ENCODE measurements around the gene RAP1GAP. TPM values are rescaled to one million over a fixed set of nuclear protein-coding genes. Genes with fewer than 3 reads are reported as not detected.

Gene RAP1GAP
- total and polyA plus RNA-seq, 4 donors = 8.6 to 23.1 (median 11.3) TPM

DNA sequence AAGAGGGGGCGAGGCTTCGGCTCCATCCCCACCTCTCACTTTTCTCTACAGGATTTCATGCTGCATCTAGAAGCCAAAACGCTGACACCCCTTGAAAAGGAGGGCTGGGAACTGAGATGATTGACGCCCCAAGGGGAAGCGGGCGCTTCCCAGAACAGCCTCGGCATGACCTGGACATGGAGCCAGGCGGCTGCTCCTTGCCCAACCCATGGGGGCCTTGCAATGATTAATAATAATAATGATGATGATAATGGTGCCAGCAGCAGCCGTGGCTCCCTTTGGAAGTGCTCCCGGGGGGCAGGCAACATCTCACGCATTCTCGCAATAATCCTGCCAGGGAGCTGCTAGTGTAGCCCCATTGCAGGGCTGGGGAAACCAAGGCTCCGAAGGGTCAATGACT lies 78.2 kb downstream of the RAP1GAP start:
- H3K27ac ChIP-seq (ENCODE audit: low read depth in 1 of 2, low read length in 2 of 2) = no peak overlapping the region
- H3K9ac ChIP-seq (ENCODE audit: low read depth in 1 of 2, low read length in 2 of 2) = no peak overlapping the region
- no peaks in the 10 kb centered on the region for H3K36me3 ChIP-seq (ENCODE audit: control insufficient read depth in 4 of 4, insufficient read depth in 3 of 4, low read depth in 1 of 4, low read length in 3 of 4)
- H3K4me1 ChIP-seq (ENCODE audit: control insufficient read depth in 4 of 4, insufficient read depth in 4 of 4, low read length in 3 of 4) = peaks cover 0 to 4% (median 0%) of the 10 kb centered on the region in 4 donors
- no peaks in the 10 kb centered on the region for H3K27me3 ChIP-seq (ENCODE audit: control insufficient read depth in 4 of 4, insufficient read depth in 4 of 4, low read length in 3 of 4)
- TF ChIP-seq YY1 (IDR thresholded peaks at IDR 0.05) (no peak), RAD21 (IDR thresholded peaks at IDR 0.05) (no peak), RXRA (IDR thresholded peaks at IDR 0.05) (no peak), HNF4A (conservative IDR thresholded peaks at IDR 0.05) (no peak), HNF4G (IDR thresholded peaks at IDR 0.05) (no peak), EGR1 (IDR thresholded peaks at IDR 0.05; ENCODE audit: low read depth in 2 of 2) (no peak), NR2F2 (IDR thresholded peaks at IDR 0.05) (no peak), FOXA1 (IDR thresholded peaks at IDR 0.05) (no peak), JUND (IDR thresholded peaks at IDR 0.05) (no peak)
- TF ChIP-seq, protein P1, sequence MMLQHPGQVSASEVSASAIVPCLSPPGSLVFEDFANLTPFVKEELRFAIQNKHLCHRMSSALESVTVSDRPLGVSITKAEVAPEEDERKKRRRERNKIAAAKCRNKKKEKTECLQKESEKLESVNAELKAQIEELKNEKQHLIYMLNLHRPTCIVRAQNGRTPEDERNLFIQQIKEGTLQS (IDR thresholded peaks at IDR 0.05) = no peak
- TF ChIP-seq, protein P2, sequence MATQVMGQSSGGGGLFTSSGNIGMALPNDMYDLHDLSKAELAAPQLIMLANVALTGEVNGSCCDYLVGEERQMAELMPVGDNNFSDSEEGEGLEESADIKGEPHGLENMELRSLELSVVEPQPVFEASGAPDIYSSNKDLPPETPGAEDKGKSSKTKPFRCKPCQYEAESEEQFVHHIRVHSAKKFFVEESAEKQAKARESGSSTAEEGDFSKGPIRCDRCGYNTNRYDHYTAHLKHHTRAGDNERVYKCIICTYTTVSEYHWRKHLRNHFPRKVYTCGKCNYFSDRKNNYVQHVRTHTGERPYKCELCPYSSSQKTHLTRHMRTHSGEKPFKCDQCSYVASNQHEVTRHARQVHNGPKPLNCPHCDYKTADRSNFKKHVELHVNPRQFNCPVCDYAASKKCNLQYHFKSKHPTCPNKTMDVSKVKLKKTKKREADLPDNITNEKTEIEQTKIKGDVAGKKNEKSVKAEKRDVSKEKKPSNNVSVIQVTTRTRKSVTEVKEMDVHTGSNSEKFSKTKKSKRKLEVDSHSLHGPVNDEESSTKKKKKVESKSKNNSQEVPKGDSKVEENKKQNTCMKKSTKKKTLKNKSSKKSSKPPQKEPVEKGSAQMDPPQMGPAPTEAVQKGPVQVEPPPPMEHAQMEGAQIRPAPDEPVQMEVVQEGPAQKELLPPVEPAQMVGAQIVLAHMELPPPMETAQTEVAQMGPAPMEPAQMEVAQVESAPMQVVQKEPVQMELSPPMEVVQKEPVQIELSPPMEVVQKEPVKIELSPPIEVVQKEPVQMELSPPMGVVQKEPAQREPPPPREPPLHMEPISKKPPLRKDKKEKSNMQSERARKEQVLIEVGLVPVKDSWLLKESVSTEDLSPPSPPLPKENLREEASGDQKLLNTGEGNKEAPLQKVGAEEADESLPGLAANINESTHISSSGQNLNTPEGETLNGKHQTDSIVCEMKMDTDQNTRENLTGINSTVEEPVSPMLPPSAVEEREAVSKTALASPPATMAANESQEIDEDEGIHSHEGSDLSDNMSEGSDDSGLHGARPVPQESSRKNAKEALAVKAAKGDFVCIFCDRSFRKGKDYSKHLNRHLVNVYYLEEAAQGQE (IDR thresholded peaks at IDR 0.05) = no peak
- TF ChIP-seq, protein P3, sequence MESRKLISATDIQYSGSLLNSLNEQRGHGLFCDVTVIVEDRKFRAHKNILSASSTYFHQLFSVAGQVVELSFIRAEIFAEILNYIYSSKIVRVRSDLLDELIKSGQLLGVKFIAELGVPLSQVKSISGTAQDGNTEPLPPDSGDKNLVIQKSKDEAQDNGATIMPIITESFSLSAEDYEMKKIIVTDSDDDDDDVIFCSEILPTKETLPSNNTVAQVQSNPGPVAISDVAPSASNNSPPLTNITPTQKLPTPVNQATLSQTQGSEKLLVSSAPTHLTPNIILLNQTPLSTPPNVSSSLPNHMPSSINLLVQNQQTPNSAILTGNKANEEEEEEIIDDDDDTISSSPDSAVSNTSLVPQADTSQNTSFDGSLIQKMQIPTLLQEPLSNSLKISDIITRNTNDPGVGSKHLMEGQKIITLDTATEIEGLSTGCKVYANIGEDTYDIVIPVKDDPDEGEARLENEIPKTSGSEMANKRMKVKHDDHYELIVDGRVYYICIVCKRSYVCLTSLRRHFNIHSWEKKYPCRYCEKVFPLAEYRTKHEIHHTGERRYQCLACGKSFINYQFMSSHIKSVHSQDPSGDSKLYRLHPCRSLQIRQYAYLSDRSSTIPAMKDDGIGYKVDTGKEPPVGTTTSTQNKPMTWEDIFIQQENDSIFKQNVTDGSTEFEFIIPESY (IDR thresholded peaks at IDR 0.05) = no peak
- no peaks in the 10 kb centered on the region for H3K9me3 ChIP-seq (ENCODE audit: control insufficient read depth in 4 of 4, low read length in 3 of 4)
- H3K4me3 ChIP-seq (ENCODE audit: low read depth in 1 of 3, low read length in 3 of 3) = no peak overlapping the region
- WGBS = 68% methylated on average over 13 of the region's 13 CpGs
- no peak for DNase-seq (ENCODE audit: low spot score)

DNA sequence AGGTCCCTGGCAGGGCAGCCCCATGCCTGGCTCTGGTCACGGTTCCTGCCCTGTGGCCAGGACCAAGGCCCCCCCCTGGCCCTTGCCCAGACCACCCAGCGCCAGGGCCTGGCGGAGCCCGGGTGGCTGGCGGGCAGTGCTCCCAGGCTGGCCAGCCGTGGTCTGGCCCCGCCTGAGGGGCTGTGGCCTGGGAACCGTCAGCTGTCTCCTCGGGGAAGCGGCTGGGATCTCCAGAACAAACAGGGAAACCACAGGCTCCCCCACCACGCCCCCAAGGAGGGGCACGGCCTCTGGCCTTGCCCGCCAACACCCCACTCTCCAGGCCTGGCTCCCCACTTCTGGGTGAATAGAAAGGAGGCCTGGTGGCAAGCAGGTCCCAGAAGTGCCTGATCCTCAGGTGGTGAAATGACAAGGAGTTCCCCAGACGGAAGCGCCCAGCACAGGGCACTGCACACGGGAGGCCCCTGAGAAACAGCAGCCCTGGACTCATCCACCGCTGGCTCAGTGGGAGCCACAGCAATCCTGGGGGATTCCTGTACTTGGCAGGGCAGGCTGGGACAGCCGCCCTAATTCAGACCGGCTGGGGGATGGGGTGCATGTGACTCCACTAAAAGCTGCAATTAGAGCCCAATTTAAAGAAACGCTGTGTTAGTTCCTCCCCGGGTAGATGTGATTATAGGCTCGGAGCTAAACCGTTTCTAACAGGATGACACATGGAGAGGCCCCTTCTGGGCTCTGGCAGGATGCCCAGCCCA lies 78.9 kb downstream of the RAP1GAP start:
- H3K9me3 ChIP-seq (ENCODE audit: control insufficient read depth in 4 of 4, low read length in 3 of 4) = no peaks in the 10 kb centered on the region
- TF ChIP-seq, protein P2 (IDR thresholded peaks at IDR 0.05) = no peak
- TF ChIP-seq, protein P4, sequence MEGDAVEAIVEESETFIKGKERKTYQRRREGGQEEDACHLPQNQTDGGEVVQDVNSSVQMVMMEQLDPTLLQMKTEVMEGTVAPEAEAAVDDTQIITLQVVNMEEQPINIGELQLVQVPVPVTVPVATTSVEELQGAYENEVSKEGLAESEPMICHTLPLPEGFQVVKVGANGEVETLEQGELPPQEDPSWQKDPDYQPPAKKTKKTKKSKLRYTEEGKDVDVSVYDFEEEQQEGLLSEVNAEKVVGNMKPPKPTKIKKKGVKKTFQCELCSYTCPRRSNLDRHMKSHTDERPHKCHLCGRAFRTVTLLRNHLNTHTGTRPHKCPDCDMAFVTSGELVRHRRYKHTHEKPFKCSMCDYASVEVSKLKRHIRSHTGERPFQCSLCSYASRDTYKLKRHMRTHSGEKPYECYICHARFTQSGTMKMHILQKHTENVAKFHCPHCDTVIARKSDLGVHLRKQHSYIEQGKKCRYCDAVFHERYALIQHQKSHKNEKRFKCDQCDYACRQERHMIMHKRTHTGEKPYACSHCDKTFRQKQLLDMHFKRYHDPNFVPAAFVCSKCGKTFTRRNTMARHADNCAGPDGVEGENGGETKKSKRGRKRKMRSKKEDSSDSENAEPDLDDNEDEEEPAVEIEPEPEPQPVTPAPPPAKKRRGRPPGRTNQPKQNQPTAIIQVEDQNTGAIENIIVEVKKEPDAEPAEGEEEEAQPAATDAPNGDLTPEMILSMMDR (IDR thresholded peaks at IDR 0.05; ENCODE audit: low read depth, low read length, missing input control) = no peak
- TF ChIP-seq JUND (IDR thresholded peaks at IDR 0.05) = no peak
- no peak for TF ChIP-seq HNF4G (IDR thresholded peaks at IDR 0.05)
- TF ChIP-seq TAF1 (conservative IDR thresholded peaks at IDR 0.05) = no peak
- H3K36me3 ChIP-seq (ENCODE audit: control insufficient read depth in 4 of 4, insufficient read depth in 3 of 4, low read depth in 1 of 4, low read length in 3 of 4) = no peaks in the 10 kb centered on the region
- no peak overlapping the region for H3K27ac ChIP-seq (ENCODE audit: low read depth in 1 of 2, low read length in 2 of 2)
- H3K4me3 ChIP-seq (ENCODE audit: low read depth in 1 of 3, low read length in 3 of 3) = no peak overlapping the region
- WGBS = 42% methylated on average over 23 of the region's 23 CpGs
- H3K9ac ChIP-seq (ENCODE audit: low read depth in 1 of 2, low read length in 2 of 2) = no peak overlapping the region
- no peak for DNase-seq (ENCODE audit: low spot score)
- H3K27me3 ChIP-seq (ENCODE audit: control insufficient read depth in 4 of 4, insufficient read depth in 4 of 4, low read length in 3 of 4) = no peaks in the 10 kb centered on the region
- peaks cover 0 to 4% (median 0%) of the 10 kb centered on the region in 4 donors for H3K4me1 ChIP-seq (ENCODE audit: control insufficient read depth in 4 of 4, insufficient read depth in 4 of 4, low read length in 3 of 4)

All from liver (tissue), 9 donors.